ENCODE results near the gene S100A4. TPM values are rescaled to one million over a fixed set of nuclear protein-coding genes. Genes with fewer than 3 reads are reported as not detected.
"Not testable (repeated sequence)": the region's sequence is repeated elsewhere in the genome, so short reads cannot be mapped to it uniquely, and the experiment has no call there.

S100A4 gene
- total RNA-seq, 1 experiment from 2014 or later = 40.4 TPM

- in situ Hi-C loops (cut with HindIII; ENCODE audit: low pct_unique_long_range_greater_than_20kb, low sequenced_read_pairs) = no loop called here
- no peak for DNase-seq (ENCODE audit: low read depth)
These were observed 7.2 kb downstream of the S100A4 start for GRCh38 chr1:153538315-153538821.

GRCh38 chr1:153537376-153537730 lies 8.3 kb downstream of the S100A4 start:
- in situ Hi-C loops (cut with HindIII; ENCODE audit: low pct_unique_long_range_greater_than_20kb, low sequenced_read_pairs) = no loop called here
- DNase-seq (ENCODE audit: low read depth) = no peak

GRCh38 chr1:153536671-153537375 lies 8.8 kb downstream of the S100A4 start:
- in situ Hi-C loops (cut with HindIII; ENCODE audit: low pct_unique_long_range_greater_than_20kb, low sequenced_read_pairs) = no loop called here
- no peak for DNase-seq (ENCODE audit: low read depth)

- DNase-seq (ENCODE audit: low read depth) = peak; percentile 90
- in situ Hi-C loops (cut with HindIII; ENCODE audit: low pct_unique_long_range_greater_than_20kb, low sequenced_read_pairs) = no loop called here
These were observed 9.5 kb downstream of the S100A4 start for GRCh38 chr1:153536012-153536670.

- in situ Hi-C loops (cut with HindIII; ENCODE audit: low pct_unique_long_range_greater_than_20kb, low sequenced_read_pairs) = no loop called here
- peak; percentile 52 for DNase-seq (ENCODE audit: low read depth)
These were observed 10.2 kb downstream of the S100A4 start, which contains the start of gene S100A6 for GRCh38 chr1:153535242-153536011. TSS of gene S100A6 (minus strand) at chr1:153535991. CDS start at chr1:153535339, 652 bp downstream.

GRCh38 chr1:153534925-153535241 lies 10.7 kb downstream of the S100A4 start:
- in situ Hi-C loops (cut with HindIII; ENCODE audit: low pct_unique_long_range_greater_than_20kb, low sequenced_read_pairs) = no loop called here

GRCh38 chr1:153534226-153534924 lies 11.2 kb downstream of the S100A4 start:
- in situ Hi-C loops (cut with HindIII; ENCODE audit: low pct_unique_long_range_greater_than_20kb, low sequenced_read_pairs) = no loop called here
- DNase-seq (ENCODE audit: low read depth) = no peak

More at GRCh38 chr1:153534925-153535241, 10.7 kb downstream of the S100A4 start:
- no peak for DNase-seq (ENCODE audit: low read depth)

GRCh38 chr1:153533689-153534201 lies 11.9 kb downstream of the S100A4 start:
- in situ Hi-C loops (cut with HindIII; ENCODE audit: low pct_unique_long_range_greater_than_20kb, low sequenced_read_pairs) = no loop called here

GRCh38 chr1:153532769-153533599 lies 12.6 kb downstream of the S100A4 start:
- DNase-seq (ENCODE audit: low read depth) = peak; percentile 83
- in situ Hi-C loops (cut with HindIII; ENCODE audit: low pct_unique_long_range_greater_than_20kb, low sequenced_read_pairs) = no loop called here

More at GRCh38 chr1:153533689-153534201, 11.9 kb downstream of the S100A4 start:
- peak; percentile 93 for DNase-seq (ENCODE audit: low read depth)

- in situ Hi-C loops (cut with HindIII; ENCODE audit: low pct_unique_long_range_greater_than_20kb, low sequenced_read_pairs) = no loop called here
- DNase-seq (ENCODE audit: low read depth) = no peak
These were observed 13.4 kb downstream of the S100A4 start for GRCh38 chr1:153532181-153532580.

GRCh38 chr1:153531638-153532037 lies 14.0 kb downstream of the S100A4 start:
- in situ Hi-C loops (cut with HindIII; ENCODE audit: low pct_unique_long_range_greater_than_20kb, low sequenced_read_pairs) = no loop called here
- no peak for DNase-seq (ENCODE audit: low read depth)

GRCh38 chr1:153527683-153528040 lies 17.9 kb downstream of the S100A4 start:
- no peak for DNase-seq (ENCODE audit: low read depth)
- in situ Hi-C loops (cut with HindIII; ENCODE audit: low pct_unique_long_range_greater_than_20kb, low sequenced_read_pairs) = no loop called here

- DNase-seq (ENCODE audit: low read depth) = no peak
- in situ Hi-C loops (cut with HindIII; ENCODE audit: low pct_unique_long_range_greater_than_20kb, low sequenced_read_pairs) = no loop called here
These were observed 18.5 kb downstream of the S100A4 start for GRCh38 chr1:153527023-153527682.

GRCh38 chr1:153526132-153526543 lies 19.5 kb downstream of the S100A4 start:
- DNase-seq (ENCODE audit: low read depth) = no peak
- in situ Hi-C loops (cut with HindIII; ENCODE audit: low pct_unique_long_range_greater_than_20kb, low sequenced_read_pairs) = no loop called here

GRCh38 chr1:153525088-153525728 lies 20.4 kb downstream of the S100A4 start:
- in situ Hi-C loops (cut with HindIII; ENCODE audit: low pct_unique_long_range_greater_than_20kb, low sequenced_read_pairs) = no loop called here
- no peak for DNase-seq (ENCODE audit: low read depth)

GRCh38 chr1:153522353-153523048 lies 23.1 kb downstream of the S100A4 start:
- in situ Hi-C loops (cut with HindIII; ENCODE audit: low pct_unique_long_range_greater_than_20kb, low sequenced_read_pairs); DNase-seq (ENCODE audit: low read depth): not testable (repeated sequence)
